Coronary artery (tissue), 2 donors: ENCODE measurements around the gene MED26.

Experiments used
- DNase-seq: peaks from one replicate; pipeline ENCODE4 v3.0.0-alpha.2; 2017; ENCODE audit warnings: low spot score
- H3K27ac ChIP-seq, 2 donors: fragments of 200-600 bp; sonication (generic); one replicate each; pipeline ENCODE4 v1.5.1; 2016 to 2019
- H3K4me3 ChIP-seq: fragments of 200-600 bp; sonication (generic); 2 replicates; pipeline ENCODE4 v1.5.1; 2016; ENCODE audit warnings: mild to moderate bottlenecking, moderate library complexity
- CTCF ChIP-seq: fragments of 200-600 bp; sonication (generic); IDR thresholded peaks from one replicate; pipeline ENCODE4 v1.5.1; 2019; ENCODE audit warnings: antibody characterized with exemption

The MED26 gene

GRCh38 chr19:16591803-16592556 lies 36.0 kb downstream of the MED26 start:
- no peak for DNase-seq
- no peak for TF ChIP-seq CTCF
- Histone ChIP-seq H3K4me3 (no peak overlapping the region), H3K27ac (no peak overlapping the region)

GRCh38 chr19:16590876-16591802 lies 36.9 kb downstream of the MED26 start:
- no peak for TF ChIP-seq CTCF
- no peak overlapping the region for H3K4me3 ChIP-seq
- no peak for DNase-seq
- H3K27ac ChIP-seq: no peak overlapping the region

GRCh38 chr19:16589917-16590316 lies 38.1 kb downstream of the MED26 start:
- TF ChIP-seq CTCF: no peak
- Histone ChIP-seq H3K4me3 (no peak overlapping the region), H3K27ac (no peak overlapping the region)
- DNase-seq: no peak

GRCh38 chr19:16588824-16589577 lies 39.0 kb downstream of the MED26 start:
- no peak for DNase-seq
- H3K4me3 ChIP-seq: peak overlapping the region; percentile 58
- H3K27ac ChIP-seq: no peak overlapping the region
- no peak for TF ChIP-seq CTCF

- Histone ChIP-seq H3K27ac (peak overlapping the region; percentile 6 to 49), H3K4me3 (peak overlapping the region; percentile 58)
- no peak for DNase-seq
- TF ChIP-seq CTCF: no peak
Measured at GRCh38 chr19:16587833-16588823, 39.9 kb downstream of the MED26 start.
